Measurements from ENCODE around the gene APIP.
A peak's percentile ranks its signal among the peaks of the same experiment; 100 is the strongest.

Gene APIP, protein sequence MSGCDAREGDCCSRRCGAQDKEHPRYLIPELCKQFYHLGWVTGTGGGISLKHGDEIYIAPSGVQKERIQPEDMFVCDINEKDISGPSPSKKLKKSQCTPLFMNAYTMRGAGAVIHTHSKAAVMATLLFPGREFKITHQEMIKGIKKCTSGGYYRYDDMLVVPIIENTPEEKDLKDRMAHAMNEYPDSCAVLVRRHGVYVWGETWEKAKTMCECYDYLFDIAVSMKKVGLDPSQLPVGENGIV

DNA sequence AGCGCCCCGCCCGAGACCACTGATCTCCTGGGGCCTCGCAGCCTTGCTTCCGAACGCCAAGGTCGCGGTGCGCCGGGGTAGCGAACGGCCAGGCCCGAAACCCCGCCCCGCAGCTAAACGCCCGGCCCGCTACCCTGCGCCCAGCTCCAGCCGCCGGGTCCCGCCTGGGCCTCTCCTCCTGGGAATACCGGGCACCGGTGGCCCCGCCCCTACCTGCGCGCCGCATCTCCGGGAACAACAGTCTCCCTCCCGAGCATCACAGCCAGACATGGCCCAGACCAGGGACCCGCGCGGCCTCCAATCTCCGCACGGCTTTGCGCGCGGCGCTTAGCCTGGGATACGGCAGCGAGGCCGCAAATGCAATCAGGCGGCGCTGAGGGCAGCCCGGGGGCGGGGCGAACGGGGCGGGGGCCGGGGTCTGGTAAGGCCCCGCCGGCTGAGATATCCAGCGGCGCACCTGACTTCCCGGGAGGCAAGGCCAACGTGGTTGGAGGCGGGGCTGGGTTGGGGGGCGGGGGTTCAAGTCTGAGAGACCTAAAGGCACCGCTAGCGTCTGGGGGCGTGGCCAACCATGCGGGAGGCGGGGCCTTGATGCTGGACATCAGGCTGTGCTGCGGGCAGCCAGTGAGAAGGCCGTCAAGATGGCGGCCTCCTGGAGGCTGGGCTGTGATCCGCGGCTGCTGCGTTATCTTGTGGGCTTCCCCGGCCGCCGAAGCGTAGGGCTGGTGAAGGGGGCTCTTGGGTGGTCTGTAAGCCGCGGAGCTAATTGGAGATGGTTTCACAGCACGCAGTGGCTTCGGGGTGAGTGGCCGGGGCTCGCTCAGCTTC lies at the start of gene APIP, which contains the start of gene PDHX:
Gene APIP, minus strand, starts transcription at position 365 of the 828 bp plus-strand sequence. Its CDS starts 95 bp downstream, at position 270.
Gene PDHX, plus strand, starts transcription at position 604 of the 828 bp plus-strand sequence. Its CDS starts 38 bp downstream, at position 642.
- Histone ChIP-seq H3K4me1 (ENCODE audit: control insufficient read depth in 1 of 2, insufficient read depth in 2 of 2, low read length in 2 of 2) (peaks cover 0 to 23% of the 10 kb centered on the region in 2 donors), H3K4me3 (ENCODE audit: low read depth in 1 of 2, low read length in 2 of 2) (peak within 1 kb of the TSS; percentile 85 to 95), H3K27me3 (ENCODE audit: low read depth, low read length) (no peaks in the 10 kb centered on the region), H3K36me3 (ENCODE audit: control insufficient read depth in 1 of 2, insufficient read depth in 2 of 2, low read length in 2 of 2) (peaks cover 0 to 7% of the 10 kb centered on the region in 2 donors), H3K27ac (ENCODE audit: low read length) (peak within 1 kb of the TSS; percentile 95), H3K9me3 (ENCODE audit: control insufficient read depth in 1 of 2, low read length in 2 of 2) (no peaks in the 10 kb centered on the region)

DNA sequence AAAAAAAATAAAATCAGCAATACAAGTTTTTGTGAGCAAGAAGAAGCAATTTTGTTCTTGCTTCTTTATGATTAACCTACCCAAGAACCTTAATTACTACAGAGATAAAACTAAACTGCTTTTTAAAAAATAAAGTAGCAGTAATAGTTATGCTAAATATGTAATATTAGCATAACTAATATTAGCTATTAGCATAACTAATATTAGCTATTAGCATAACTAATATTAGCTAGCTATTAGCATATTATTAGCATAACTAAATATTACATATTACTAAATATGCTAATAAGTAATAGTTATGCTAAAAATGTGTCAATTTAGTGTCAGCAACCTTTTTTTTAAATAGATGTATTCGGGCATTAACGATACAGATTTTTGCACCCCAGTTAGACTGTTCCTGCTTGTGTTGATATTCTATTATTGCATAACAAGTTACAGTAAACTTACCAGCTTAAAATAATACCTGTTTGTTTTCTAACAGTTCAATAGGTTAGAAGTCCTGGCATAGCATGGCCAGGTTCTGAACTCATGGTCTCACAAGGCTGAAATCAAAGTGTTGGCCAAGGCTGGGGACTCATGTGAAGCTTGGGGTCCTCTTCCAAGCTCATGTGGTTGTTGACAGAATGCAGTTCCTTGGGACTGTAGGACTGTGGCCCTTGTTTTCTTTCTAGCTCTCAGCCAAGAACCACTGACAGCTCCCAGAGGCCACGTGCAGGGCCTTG lies 48.6 kb upstream of the APIP start:
- peaks cover 7 to 14% of the 10 kb centered on the region in 2 donors for H3K36me3 ChIP-seq (ENCODE audit: control insufficient read depth in 1 of 2, insufficient read depth in 2 of 2, low read length in 2 of 2)

DNA sequence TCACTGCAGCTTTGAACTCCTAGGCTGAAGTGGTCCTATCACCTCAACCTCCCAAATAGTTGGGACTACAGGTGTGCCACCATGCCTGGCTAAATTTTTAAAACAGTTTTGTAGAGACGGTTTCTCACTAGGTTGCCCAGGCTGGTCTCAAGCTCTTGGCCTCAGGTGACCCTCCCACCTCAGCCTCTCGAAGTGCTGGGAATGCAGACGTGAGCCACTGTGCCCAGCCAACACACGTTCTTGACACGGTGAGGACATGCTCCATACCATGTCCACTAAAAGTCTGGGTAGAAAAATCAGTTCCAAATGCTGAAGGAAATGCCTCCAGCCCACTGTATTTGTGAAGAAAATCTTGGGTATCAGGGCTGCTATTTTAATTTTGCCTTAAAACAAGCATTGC lies 47.2 kb upstream of the APIP start:
- H3K4me3 ChIP-seq (ENCODE audit: low read depth in 1 of 2, low read length in 2 of 2) = no peak overlapping the region
- H3K4me1 ChIP-seq (ENCODE audit: control insufficient read depth in 1 of 2, insufficient read depth in 2 of 2, low read length in 2 of 2) = peaks cover 0 to 3% of the 10 kb centered on the region in 2 donors
- peaks cover 3 to 7% of the 10 kb centered on the region in 2 donors for H3K36me3 ChIP-seq (ENCODE audit: control insufficient read depth in 1 of 2, insufficient read depth in 2 of 2, low read length in 2 of 2)
- no peaks in the 10 kb centered on the region for H3K27me3 ChIP-seq (ENCODE audit: low read depth, low read length)
- H3K27ac ChIP-seq (ENCODE audit: low read length) = no peak overlapping the region
- no peaks in the 10 kb centered on the region for H3K9me3 ChIP-seq (ENCODE audit: control insufficient read depth in 1 of 2, low read length in 2 of 2)

More for the DNA sequence above, 48.6 kb upstream of the APIP start:
- Histone ChIP-seq H3K9me3 (ENCODE audit: control insufficient read depth in 1 of 2, low read length in 2 of 2) (no peaks in the 10 kb centered on the region), H3K4me3 (ENCODE audit: low read depth in 1 of 2, low read length in 2 of 2) (no peak overlapping the region), H3K27me3 (ENCODE audit: low read depth, low read length) (no peaks in the 10 kb centered on the region), H3K4me1 (ENCODE audit: control insufficient read depth in 1 of 2, insufficient read depth in 2 of 2, low read length in 2 of 2) (peaks cover 0 to 3% of the 10 kb centered on the region in 2 donors), H3K27ac (ENCODE audit: low read length) (no peak overlapping the region)

DNA sequence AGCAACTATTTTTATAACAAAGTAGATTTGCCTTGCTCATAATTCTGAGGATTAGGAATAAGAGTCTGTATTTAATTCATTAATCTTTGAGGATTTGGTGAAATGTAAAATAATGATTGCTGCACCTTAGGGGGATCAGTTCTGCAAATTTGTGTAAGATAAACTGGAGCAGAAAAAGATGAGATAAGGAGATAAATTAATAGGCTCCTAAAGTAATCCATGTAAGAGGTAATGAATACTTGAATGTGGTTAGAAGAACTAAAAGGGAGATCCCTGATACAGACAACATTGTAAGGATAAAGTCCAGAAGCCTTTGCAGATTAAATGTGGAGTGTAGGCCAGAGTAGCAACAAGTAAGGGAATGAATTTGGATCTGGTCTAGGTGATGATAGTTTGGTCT lies 45.9 kb upstream of the APIP start:
- Histone ChIP-seq H3K4me1 (ENCODE audit: control insufficient read depth in 1 of 2, insufficient read depth in 2 of 2, low read length in 2 of 2) (peaks cover 0 to 3% of the 10 kb centered on the region in 2 donors), H3K4me3 (ENCODE audit: low read depth in 1 of 2, low read length in 2 of 2) (no peak overlapping the region), H3K36me3 (ENCODE audit: control insufficient read depth in 1 of 2, insufficient read depth in 2 of 2, low read length in 2 of 2) (peaks cover 3 to 7% of the 10 kb centered on the region in 2 donors), H3K9me3 (ENCODE audit: control insufficient read depth in 1 of 2, low read length in 2 of 2) (no peaks in the 10 kb centered on the region), H3K27ac (ENCODE audit: low read length) (no peak overlapping the region), H3K27me3 (ENCODE audit: low read depth, low read length) (no peaks in the 10 kb centered on the region)

DNA sequence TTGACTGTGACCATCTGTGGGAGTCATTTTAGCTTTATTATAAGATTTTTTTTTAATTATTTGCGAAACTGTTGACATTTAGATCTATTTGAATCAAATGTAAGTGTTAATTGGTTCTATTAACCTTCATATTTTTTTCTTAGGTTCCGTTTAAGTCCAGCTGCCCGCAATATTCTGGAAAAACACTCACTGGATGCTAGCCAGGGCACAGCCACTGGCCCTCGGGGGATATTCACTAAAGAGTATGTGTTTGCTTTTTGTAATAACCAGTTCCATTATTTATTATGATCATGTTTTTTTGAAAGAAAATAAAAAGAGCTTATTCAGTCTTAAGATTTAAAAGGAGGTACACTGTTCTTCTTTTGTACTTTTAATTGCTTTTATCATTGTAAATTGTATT lies 44.1 kb upstream of the APIP start:
- Histone ChIP-seq H3K4me1 (ENCODE audit: control insufficient read depth in 1 of 2, insufficient read depth in 2 of 2, low read length in 2 of 2) (peaks cover 0 to 3% of the 10 kb centered on the region in 2 donors), H3K9me3 (ENCODE audit: control insufficient read depth in 1 of 2, low read length in 2 of 2) (no peaks in the 10 kb centered on the region), H3K27me3 (ENCODE audit: low read depth, low read length) (no peaks in the 10 kb centered on the region), H3K36me3 (ENCODE audit: control insufficient read depth in 1 of 2, insufficient read depth in 2 of 2, low read length in 2 of 2) (no peaks in the 10 kb centered on the region), H3K27ac (ENCODE audit: low read length) (no peak overlapping the region), H3K4me3 (ENCODE audit: low read depth in 1 of 2, low read length in 2 of 2) (no peak overlapping the region)

DNA sequence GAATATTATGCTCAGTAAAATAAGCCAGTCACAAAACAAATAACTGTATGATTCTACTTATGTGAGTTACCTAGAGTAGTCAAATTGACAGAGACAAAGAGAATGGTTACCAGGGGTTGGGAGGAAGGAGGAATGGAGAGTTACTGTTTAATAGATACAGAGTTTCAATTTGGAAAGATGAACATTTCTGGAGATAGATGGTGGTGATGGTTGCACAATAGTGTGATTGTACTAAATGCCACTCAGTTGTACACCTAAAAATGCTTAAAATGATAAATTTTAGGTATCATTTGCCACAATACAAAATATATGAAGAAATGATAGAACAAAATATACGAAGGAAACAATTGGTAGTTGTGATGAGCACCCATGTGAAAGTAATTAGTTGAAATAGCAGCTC lies 43.6 kb upstream of the APIP start:
- peaks cover 0 to 3% of the 10 kb centered on the region in 2 donors for H3K4me1 ChIP-seq (ENCODE audit: control insufficient read depth in 1 of 2, insufficient read depth in 2 of 2, low read length in 2 of 2)
- no peaks in the 10 kb centered on the region for H3K36me3 ChIP-seq (ENCODE audit: control insufficient read depth in 1 of 2, insufficient read depth in 2 of 2, low read length in 2 of 2)
- H3K4me3 ChIP-seq (ENCODE audit: low read depth in 1 of 2, low read length in 2 of 2) = no peak overlapping the region
- H3K9me3 ChIP-seq (ENCODE audit: control insufficient read depth in 1 of 2, low read length in 2 of 2) = no peaks in the 10 kb centered on the region
- H3K27me3 ChIP-seq (ENCODE audit: low read depth, low read length) = no peaks in the 10 kb centered on the region
- no peak overlapping the region for H3K27ac ChIP-seq (ENCODE audit: low read length)

DNA sequence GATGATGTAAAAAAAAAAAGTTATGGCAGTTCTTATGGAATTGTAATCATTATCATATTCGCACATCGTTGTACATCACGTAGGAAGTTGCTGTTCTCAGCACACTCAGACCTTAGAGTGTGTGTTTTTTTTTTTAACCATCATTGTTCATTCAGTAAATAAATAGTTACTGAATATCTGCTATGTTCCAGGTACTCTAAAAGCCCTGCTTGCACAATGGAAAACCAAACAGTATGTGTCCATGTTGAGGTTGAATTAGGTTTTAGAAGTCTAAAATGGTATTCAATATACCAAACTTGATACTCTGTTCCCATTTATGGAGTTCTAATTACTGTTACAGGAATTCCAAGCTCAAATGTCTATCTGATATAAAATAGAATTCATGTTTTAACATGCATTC lies 41.4 kb upstream of the APIP start:
- H3K27ac ChIP-seq (ENCODE audit: low read length) = no peak overlapping the region
- H3K36me3 ChIP-seq (ENCODE audit: control insufficient read depth in 1 of 2, insufficient read depth in 2 of 2, low read length in 2 of 2) = no peaks in the 10 kb centered on the region
- no peaks in the 10 kb centered on the region for H3K9me3 ChIP-seq (ENCODE audit: control insufficient read depth in 1 of 2, low read length in 2 of 2)
- H3K4me1 ChIP-seq (ENCODE audit: control insufficient read depth in 1 of 2, insufficient read depth in 2 of 2, low read length in 2 of 2) = peaks cover 0 to 3% of the 10 kb centered on the region in 2 donors
- H3K27me3 ChIP-seq (ENCODE audit: low read depth, low read length) = no peaks in the 10 kb centered on the region
- no peak overlapping the region for H3K4me3 ChIP-seq (ENCODE audit: low read depth in 1 of 2, low read length in 2 of 2)

DNA sequence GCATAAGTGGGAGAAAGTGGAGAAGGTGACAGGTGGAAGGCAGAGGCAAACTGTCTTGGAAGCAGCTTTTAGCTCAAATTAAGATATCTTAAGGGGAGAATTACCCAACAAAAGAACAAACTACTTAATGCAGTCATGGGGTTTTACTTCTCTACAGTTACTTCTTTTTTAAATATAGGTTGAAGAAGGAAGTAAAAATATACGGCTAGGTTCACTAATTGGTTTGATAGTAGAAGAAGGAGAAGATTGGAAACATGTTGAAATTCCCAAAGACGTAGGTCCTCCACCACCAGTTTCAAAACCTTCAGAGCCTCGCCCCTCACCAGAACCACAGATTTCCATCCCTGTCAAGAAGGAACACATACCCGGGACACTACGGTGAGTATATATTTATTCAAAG lies 41.0 kb upstream of the APIP start:
- Histone ChIP-seq H3K27ac (ENCODE audit: low read length) (no peak overlapping the region), H3K36me3 (ENCODE audit: control insufficient read depth in 1 of 2, insufficient read depth in 2 of 2, low read length in 2 of 2) (no peaks in the 10 kb centered on the region), H3K4me1 (ENCODE audit: control insufficient read depth in 1 of 2, insufficient read depth in 2 of 2, low read length in 2 of 2) (peaks cover 0 to 3% of the 10 kb centered on the region in 2 donors), H3K9me3 (ENCODE audit: control insufficient read depth in 1 of 2, low read length in 2 of 2) (no peaks in the 10 kb centered on the region), H3K27me3 (ENCODE audit: low read depth, low read length) (no peaks in the 10 kb centered on the region), H3K4me3 (ENCODE audit: low read depth in 1 of 2, low read length in 2 of 2) (no peak overlapping the region)

DNA sequence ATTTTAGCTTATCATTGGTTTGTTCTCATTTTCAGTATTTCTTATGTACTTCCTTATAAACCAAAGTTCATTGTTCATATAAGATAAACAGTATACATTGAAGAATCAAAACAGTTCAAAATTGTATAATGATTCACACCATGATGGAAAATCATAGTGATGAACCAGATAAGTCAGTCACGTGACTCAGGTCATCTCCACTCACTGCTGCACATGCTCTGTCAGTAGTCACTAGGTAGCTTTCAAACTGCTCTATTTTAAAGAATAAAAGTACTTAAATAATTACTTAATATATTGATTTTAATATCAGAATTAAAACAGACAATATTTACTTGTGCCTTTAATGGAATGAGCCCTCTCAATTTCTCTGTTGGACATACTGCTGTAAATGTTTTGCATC lies 37.8 kb upstream of the APIP start:
- Histone ChIP-seq H3K9me3 (ENCODE audit: control insufficient read depth in 1 of 2, low read length in 2 of 2) (no peaks in the 10 kb centered on the region), H3K36me3 (ENCODE audit: control insufficient read depth in 1 of 2, insufficient read depth in 2 of 2, low read length in 2 of 2) (no peaks in the 10 kb centered on the region), H3K4me3 (ENCODE audit: low read depth in 1 of 2, low read length in 2 of 2) (no peak overlapping the region), H3K27ac (ENCODE audit: low read length) (no peak overlapping the region), H3K4me1 (ENCODE audit: control insufficient read depth in 1 of 2, insufficient read depth in 2 of 2, low read length in 2 of 2) (peaks cover 0 to under 1% of the 10 kb centered on the region in 2 donors), H3K27me3 (ENCODE audit: low read depth, low read length) (no peaks in the 10 kb centered on the region)

DNA sequence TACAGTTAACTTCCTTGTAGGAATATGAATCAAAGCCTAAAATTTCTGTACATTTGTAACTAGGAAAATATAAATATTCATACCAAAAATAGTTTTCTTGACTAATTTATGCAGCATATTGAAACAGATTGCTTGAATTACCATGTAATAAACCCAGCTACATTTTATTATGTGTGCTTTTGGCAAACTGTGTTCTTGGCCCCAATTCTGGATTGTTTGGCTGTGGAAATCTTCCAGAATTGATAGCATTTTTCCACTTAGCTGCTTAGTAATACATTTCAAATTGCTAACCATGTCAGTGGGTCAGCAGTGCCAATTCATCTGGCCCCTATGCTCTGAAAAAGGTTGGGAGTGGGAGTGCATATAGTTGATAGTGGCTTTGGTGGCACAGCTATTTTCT lies 32.5 kb upstream of the APIP start:
- Histone ChIP-seq H3K4me1 (ENCODE audit: control insufficient read depth in 1 of 2, insufficient read depth in 2 of 2, low read length in 2 of 2) (peaks cover 0 to 6% of the 10 kb centered on the region in 2 donors), H3K36me3 (ENCODE audit: control insufficient read depth in 1 of 2, insufficient read depth in 2 of 2, low read length in 2 of 2) (no peaks in the 10 kb centered on the region), H3K27ac (ENCODE audit: low read length) (no peak overlapping the region), H3K27me3 (ENCODE audit: low read depth, low read length) (no peaks in the 10 kb centered on the region), H3K4me3 (ENCODE audit: low read depth in 1 of 2, low read length in 2 of 2) (no peak overlapping the region), H3K9me3 (ENCODE audit: control insufficient read depth in 1 of 2, low read length in 2 of 2) (no peaks in the 10 kb centered on the region)

DNA sequence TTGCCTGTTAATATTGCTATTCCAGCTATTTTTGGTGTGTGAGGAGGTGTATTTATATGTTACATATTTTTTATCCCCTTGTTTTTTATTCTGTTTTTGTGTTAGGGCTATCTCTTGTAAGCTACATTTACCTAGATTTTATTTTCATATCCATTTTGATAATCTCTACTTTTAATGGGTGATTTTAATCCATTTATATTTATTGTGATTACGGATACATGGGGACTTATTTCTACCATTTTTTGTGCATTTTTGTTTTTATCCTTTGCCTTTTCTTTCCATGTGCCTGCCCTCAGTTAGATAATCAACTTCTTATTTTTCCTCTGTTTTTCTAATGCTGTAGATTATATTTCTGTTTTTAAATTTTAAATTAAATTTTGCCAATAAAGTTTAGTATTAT lies 28.5 kb upstream of the APIP start:
- H3K36me3 ChIP-seq (ENCODE audit: control insufficient read depth in 1 of 2, insufficient read depth in 2 of 2, low read length in 2 of 2) = no peaks in the 10 kb centered on the region
- no peaks in the 10 kb centered on the region for H3K9me3 ChIP-seq (ENCODE audit: control insufficient read depth in 1 of 2, low read length in 2 of 2)
- no peaks in the 10 kb centered on the region for H3K27me3 ChIP-seq (ENCODE audit: low read depth, low read length)
- peaks cover 0 to 11% of the 10 kb centered on the region in 2 donors for H3K4me1 ChIP-seq (ENCODE audit: control insufficient read depth in 1 of 2, insufficient read depth in 2 of 2, low read length in 2 of 2)
- no peak overlapping the region for H3K4me3 ChIP-seq (ENCODE audit: low read depth in 1 of 2, low read length in 2 of 2)
- no peak overlapping the region for H3K27ac ChIP-seq (ENCODE audit: low read length)
